Measurements from ENCODE around the gene KRTAP1-3.

DNA sequence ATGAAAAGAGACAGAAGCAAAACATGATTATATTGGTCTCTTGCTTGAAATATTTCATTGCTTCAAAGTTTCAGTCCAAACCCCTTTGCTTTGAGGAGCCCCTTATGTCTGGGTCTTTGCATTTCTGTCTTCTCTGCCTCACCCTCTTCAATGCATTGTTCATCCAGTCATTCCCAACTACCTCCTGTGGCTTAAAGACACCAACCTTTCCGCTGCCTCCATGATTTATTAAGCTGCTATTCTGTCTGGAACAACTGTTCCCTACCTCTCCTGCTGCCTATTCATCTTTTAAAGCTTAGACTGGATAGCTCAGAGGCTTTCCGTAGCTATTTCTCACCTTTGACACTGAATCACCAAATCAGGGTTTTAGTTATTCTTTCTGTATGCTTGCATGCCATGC, 37.3 kb downstream of the KRTAP1-3 start:
- TF ChIP-seq YY2 (tag by site-specific recombination; IDR thresholded peaks at IDR 0.05) (no peak), ZNF140 (tag by site-specific recombination; IDR thresholded peaks at IDR 0.05) (no peak), PRDM1 (tag by site-specific recombination; IDR thresholded peaks at IDR 0.05) (no peak), ZNF292 (tag by site-specific recombination; IDR thresholded peaks at IDR 0.05; ENCODE audit: borderline replicate concordance, low read depth) (no peak), ZNF660 (tag by site-specific recombination; IDR thresholded peaks at IDR 0.05) (no peak), ZNF830 (tag by site-specific recombination; IDR thresholded peaks at IDR 0.05; ENCODE audit: low read depth) (no peak), SETDB1 (IDR thresholded peaks at IDR 0.05; ENCODE audit: insufficient read length, low read length) (no peak), KLF1 (tag by site-specific recombination; IDR thresholded peaks at IDR 0.05) (no peak)
- TF ChIP-seq, protein P1, sequence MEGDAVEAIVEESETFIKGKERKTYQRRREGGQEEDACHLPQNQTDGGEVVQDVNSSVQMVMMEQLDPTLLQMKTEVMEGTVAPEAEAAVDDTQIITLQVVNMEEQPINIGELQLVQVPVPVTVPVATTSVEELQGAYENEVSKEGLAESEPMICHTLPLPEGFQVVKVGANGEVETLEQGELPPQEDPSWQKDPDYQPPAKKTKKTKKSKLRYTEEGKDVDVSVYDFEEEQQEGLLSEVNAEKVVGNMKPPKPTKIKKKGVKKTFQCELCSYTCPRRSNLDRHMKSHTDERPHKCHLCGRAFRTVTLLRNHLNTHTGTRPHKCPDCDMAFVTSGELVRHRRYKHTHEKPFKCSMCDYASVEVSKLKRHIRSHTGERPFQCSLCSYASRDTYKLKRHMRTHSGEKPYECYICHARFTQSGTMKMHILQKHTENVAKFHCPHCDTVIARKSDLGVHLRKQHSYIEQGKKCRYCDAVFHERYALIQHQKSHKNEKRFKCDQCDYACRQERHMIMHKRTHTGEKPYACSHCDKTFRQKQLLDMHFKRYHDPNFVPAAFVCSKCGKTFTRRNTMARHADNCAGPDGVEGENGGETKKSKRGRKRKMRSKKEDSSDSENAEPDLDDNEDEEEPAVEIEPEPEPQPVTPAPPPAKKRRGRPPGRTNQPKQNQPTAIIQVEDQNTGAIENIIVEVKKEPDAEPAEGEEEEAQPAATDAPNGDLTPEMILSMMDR (tag by site-specific recombination; IDR thresholded peaks at IDR 0.05) = no peak
- TF ChIP-seq, protein P2, sequence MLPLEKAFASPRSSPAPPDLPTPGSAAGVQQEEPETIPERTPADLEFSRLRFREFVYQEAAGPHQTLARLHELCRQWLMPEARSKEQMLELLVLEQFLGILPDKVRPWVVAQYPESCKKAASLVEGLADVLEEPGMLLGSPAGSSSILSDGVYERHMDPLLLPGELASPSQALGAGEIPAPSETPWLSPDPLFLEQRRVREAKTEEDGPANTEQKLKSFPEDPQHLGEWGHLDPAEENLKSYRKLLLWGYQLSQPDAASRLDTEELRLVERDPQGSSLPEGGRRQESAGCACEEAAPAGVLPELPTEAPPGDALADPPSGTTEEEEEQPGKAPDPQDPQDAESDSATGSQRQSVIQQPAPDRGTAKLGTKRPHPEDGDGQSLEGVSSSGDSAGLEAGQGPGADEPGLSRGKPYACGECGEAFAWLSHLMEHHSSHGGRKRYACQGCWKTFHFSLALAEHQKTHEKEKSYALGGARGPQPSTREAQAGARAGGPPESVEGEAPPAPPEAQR (tag by site-specific recombination; IDR thresholded peaks at IDR 0.05) = no peak
- TF ChIP-seq, protein P3, sequence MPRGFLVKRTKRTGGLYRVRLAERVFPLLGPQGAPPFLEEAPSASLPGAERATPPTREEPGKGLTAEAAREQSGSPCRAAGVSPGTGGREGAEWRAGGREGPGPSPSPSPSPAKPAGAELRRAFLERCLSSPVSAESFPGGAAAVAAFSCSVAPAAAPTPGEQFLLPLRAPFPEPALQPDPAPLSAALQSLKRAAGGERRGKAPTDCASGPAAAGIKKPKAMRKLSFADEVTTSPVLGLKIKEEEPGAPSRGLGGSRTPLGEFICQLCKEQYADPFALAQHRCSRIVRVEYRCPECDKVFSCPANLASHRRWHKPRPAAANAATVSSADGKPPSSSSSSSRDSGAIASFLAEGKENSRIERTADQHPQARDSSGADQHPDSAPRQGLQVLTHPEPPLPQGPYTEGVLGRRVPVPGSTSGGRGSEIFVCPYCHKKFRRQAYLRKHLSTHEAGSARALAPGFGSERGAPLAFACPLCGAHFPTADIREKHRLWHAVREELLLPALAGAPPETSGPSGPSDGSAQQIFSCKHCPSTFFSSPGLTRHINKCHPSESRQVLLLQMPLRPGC (tag by site-specific recombination; IDR thresholded peaks at IDR 0.05) = no peak

Data from HEK293 (cell line).